ENCODE measurements around the gene MB. TPM values are rescaled to one million over a fixed set of nuclear protein-coding genes. Genes with fewer than 3 reads are reported as not detected.

MB gene
- total RNA-seq, 4 donors from 2014 or later, result not detected

DNA sequence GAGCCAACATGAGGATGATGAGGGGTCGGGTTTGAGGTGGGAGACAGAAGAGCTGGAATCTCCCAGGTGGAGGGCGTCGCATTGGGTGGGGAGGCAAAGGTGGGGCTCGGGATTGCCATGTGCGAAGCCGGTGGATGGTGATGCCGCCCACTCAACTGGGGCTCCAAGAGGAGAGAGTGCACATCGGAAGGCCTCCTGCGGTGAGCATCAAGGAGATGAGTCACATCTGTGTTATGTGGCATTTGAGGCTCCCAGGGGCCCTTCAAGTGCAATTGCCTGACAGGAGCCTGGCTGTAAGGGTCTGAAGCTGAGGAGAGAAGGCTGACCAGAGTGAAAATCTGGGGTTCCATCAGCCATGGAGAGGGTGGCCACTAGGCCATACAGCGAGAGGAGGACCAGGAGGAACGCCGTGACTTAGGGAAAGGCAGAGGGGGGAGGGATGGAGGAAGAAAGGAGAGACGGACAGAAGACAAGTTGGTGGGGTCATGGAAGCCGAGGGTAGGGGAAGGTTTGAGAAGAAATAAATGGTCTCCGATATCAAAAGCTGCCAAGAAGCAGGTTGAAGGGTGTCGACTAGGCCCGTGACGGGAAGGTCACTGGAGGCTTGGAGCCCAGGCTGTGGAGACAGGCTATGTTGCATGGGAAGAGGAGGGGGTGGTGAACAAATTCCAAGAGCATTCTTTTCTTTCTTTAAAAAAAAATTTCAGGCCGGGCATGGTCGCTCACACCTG, 55.2 kb downstream of the MB start:
- WGBS, 2 donors, result 85 to 86% methylated on average over 20 of the region's 20 CpGs
- TF ChIP-seq EP300 (IDR thresholded peaks at IDR 0.05) (no peak), POLR2A (IDR thresholded peaks at IDR 0.05) (no peak)
- TF ChIP-seq, protein P1, sequence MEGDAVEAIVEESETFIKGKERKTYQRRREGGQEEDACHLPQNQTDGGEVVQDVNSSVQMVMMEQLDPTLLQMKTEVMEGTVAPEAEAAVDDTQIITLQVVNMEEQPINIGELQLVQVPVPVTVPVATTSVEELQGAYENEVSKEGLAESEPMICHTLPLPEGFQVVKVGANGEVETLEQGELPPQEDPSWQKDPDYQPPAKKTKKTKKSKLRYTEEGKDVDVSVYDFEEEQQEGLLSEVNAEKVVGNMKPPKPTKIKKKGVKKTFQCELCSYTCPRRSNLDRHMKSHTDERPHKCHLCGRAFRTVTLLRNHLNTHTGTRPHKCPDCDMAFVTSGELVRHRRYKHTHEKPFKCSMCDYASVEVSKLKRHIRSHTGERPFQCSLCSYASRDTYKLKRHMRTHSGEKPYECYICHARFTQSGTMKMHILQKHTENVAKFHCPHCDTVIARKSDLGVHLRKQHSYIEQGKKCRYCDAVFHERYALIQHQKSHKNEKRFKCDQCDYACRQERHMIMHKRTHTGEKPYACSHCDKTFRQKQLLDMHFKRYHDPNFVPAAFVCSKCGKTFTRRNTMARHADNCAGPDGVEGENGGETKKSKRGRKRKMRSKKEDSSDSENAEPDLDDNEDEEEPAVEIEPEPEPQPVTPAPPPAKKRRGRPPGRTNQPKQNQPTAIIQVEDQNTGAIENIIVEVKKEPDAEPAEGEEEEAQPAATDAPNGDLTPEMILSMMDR (IDR thresholded peaks at IDR 0.05), result no peak
- no peak overlapping the region for H3K4me3 ChIP-seq
- DNase-seq (ENCODE audit: low spot score in 2 of 2), result no peak
- no peak overlapping the region for H3K27ac ChIP-seq
- H3K4me1 ChIP-seq, result peaks cover 0 to 16% (median 0%) of the 10 kb centered on the region in 4 donors
- H3K9me3 ChIP-seq, result peaks cover 0 to 5% (median 0%) of the 10 kb centered on the region in 4 donors
- no peaks in the 10 kb centered on the region for H3K36me3 ChIP-seq
- H3K27me3 ChIP-seq, result no peaks in the 10 kb centered on the region

- Histone ChIP-seq H3K9me3 (peaks cover 0 to 5% (median 0%) of the 10 kb centered on the region in 4 donors), H3K4me1 (peaks cover 0 to 15% (median 0%) of the 10 kb centered on the region in 4 donors), H3K27ac (no peak overlapping the region), H3K4me3 (no peak overlapping the region), H3K27me3 (no peaks in the 10 kb centered on the region), H3K36me3 (no peaks in the 10 kb centered on the region)
- DNase-seq (ENCODE audit: low spot score in 2 of 2), result no peak
- TF ChIP-seq POLR2A (IDR thresholded peaks at IDR 0.05) (no peak), EP300 (IDR thresholded peaks at IDR 0.05) (no peak)
- TF ChIP-seq, protein P1 (IDR thresholded peaks at IDR 0.05), result no peak
- 81 to 85% methylated on average over 1 of the region's 1 CpG for WGBS, 2 donors
Measured at GRCh38 chr22:35560824-35561223, 56.3 kb downstream of the MB start.

DNA sequence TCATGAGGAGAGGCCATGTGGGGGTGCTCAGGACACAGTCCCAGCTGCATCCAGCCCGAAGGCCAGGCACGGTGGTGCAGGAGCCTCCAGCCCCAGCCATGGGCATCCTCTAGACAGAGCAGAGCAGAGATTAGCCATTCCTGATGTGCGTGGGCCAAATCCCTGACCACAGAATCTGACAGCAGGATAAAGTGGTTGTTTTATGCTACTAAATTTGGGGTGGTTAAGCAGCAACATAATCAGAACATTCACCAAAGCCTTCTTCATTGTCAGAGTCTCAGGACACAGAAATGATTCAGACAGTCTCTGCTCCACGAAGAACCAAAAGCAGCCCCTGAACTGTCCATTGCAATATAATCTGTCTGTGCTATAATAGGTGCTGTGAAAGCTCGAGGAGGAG, 56.8 kb downstream of the MB start:
- Histone ChIP-seq H3K36me3 (no peaks in the 10 kb centered on the region), H3K4me3 (no peak overlapping the region), H3K27ac (no peak overlapping the region), H3K4me1 (peaks cover 0 to 14% (median 0%) of the 10 kb centered on the region in 4 donors), H3K27me3 (no peaks in the 10 kb centered on the region), H3K9me3 (peaks cover 0 to 5% (median 0%) of the 10 kb centered on the region in 4 donors)
- WGBS, 2 donors, result 59 to 68% methylated on average over 5 of the region's 5 CpGs
- DNase-seq (ENCODE audit: low spot score in 2 of 2), result no peak
- no peak for TF ChIP-seq POLR2A (IDR thresholded peaks at IDR 0.05)
- TF ChIP-seq, protein P1 (IDR thresholded peaks at IDR 0.05), result no peak
- no peak for TF ChIP-seq EP300 (IDR thresholded peaks at IDR 0.05)

DNA sequence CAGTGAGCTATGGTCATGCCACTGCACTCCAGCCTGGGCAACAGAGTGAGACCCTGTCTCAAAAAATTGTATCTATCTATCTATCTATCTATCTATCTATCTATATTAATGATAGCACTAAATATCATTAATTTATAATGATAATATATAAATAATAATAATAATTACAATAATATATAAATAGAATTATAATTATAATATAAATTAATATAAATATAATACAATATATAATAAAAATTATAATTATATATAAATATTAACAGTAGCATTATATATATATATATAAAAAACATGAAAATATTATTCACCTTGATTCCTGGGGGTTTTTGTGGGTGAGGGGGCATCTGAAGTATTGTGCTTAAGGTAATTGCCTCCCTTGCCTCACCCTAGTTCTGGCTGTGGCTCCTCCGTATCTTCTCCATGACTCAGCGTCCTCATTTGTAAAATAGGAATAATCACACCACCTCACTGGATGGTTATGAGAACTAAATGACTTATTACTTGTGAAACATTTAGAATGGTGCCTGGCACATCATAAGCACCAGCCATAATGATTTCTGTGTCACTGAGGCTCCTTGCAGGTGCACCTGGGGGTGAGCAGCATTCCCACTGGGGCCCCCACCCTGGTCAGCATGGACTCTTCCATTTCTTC, 57.6 kb downstream of the MB start:
- DNase-seq (ENCODE audit: low spot score in 2 of 2), result no peak
- Histone ChIP-seq H3K9me3 (peaks cover 0 to 5% (median 0%) of the 10 kb centered on the region in 4 donors), H3K27ac (no peak overlapping the region), H3K4me3 (no peak overlapping the region), H3K36me3 (no peaks in the 10 kb centered on the region), H3K4me1 (peaks cover 0 to 8% (median 0%) of the 10 kb centered on the region in 4 donors), H3K27me3 (no peaks in the 10 kb centered on the region)
- TF ChIP-seq EP300 (IDR thresholded peaks at IDR 0.05) (no peak), POLR2A (IDR thresholded peaks at IDR 0.05) (no peak)
- TF ChIP-seq, protein P1 (IDR thresholded peaks at IDR 0.05), result no peak
- WGBS, 2 donors, result 76 to 88% methylated on average over 2 of the region's 2 CpGs

DNA sequence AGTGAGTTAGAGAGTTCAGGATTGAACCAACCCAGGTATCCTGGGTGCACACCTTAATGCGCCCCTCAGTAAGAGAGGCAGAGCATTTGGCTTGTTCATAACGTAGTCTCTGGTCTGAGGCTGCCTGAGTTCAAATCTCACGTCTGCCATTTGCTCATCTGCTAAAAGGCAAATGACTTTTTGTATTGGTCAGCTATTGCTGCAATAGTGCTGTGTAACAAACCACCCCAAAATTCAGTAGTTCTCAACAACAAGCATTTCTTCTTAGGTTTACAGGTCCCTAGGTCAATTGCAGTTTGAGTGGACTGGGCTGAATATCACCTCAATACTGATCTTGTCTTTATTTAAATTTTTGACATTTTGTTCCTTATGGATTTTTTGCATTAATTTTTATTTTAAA, 58.4 kb downstream of the MB start:
- no peak for TF ChIP-seq POLR2A (IDR thresholded peaks at IDR 0.05)
- TF ChIP-seq EP300 (IDR thresholded peaks at IDR 0.05), result no peak
- TF ChIP-seq, protein P1 (IDR thresholded peaks at IDR 0.05), result no peak
- Histone ChIP-seq H3K9me3 (peaks cover 0 to 5% (median 0%) of the 10 kb centered on the region in 4 donors), H3K4me3 (no peak overlapping the region), H3K27me3 (no peaks in the 10 kb centered on the region), H3K36me3 (no peaks in the 10 kb centered on the region), H3K4me1 (peaks cover 0 to 6% (median 0%) of the 10 kb centered on the region in 4 donors), H3K27ac (no peak overlapping the region)
- WGBS, 2 donors, result 58 to 71% methylated on average over 3 of the region's 3 CpGs
- DNase-seq (ENCODE audit: low spot score in 2 of 2), result no peak
